COLO829 (cell line): ENCODE data around the gene POLRMT.
"Not testable (repeated sequence)": the region's sequence is repeated elsewhere in the genome, so short reads cannot be mapped to it uniquely, and the experiment has no call there.

Experiments used
- DNase-seq: peaks from one replicate; pipeline ENCODE4 v3.0.0; 2012; ENCODE audit warnings: low spot score

The POLRMT gene

DNA sequence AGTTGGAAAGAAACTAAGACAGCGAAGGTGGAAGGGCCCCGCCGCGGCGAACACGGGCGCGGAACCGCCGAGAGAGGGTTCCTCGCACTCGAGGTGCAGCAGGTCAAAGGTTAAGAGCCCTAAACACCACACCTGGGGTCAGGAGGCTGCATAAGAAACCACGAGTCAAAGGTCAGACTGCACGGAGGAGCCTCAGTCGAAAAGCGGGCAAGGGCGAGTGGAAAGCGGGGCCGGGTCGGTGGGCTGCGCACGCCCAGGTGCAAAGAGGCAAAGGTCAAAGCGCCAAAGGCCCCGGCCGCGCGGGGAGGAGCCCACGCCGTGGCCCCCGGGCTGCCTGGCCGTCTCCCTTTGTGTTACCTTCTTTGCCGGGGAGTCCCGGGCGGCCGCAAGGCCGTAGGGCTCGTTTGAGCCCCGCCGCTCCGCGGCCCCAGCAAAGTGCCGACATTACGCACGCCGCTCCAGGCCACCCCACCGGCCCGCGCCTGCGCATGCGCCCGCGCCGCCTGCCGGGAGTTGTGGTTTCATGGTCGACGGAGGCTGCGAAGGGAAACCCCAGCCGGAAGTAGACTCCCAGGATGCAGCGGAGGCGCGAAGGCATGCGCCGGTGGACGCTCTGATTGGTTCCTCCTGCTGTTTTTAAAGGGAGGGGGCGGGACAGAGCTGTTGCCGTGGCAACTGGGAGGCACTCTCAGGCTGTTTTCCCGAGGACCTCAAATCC, at the start of gene POLRMT:
TSS of gene POLRMT (minus strand) at position 470 of the 718 bp plus-strand sequence. CDS start at position 445, 25 bp downstream.
- peak; percentile 100 for DNase-seq

DNA sequence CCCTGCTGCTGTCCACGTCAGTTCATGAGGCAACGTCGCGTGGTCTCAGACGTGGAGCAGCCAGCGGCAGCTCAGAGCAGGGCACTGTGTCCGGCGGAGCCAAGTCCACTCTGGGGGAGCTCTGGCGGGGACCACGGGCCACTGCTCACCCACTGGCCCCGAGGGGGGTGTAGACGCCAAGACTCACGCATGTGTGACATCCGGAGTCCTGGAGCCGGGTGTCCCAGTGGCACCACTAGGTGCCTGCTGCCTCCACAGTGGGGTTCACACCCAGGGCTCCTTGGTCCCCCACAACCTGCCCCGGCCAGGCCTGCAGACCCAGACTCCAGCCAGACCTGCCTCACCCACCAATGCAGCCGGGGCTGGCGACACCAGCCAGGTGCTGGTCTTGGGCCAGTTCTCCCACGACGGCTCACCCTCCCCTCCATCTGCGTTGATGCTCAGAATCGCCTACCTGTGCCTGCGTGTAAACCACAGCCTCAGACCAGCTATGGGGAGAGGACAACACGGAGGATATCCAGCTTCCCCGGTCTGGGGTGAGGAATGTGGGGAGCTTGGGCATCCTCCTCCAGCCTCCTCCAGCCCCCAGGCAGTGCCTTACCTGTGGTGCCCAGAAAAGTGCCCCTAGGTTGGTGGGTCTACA, 49.5 kb upstream of the POLRMT start:
- no peak for DNase-seq

DNA sequence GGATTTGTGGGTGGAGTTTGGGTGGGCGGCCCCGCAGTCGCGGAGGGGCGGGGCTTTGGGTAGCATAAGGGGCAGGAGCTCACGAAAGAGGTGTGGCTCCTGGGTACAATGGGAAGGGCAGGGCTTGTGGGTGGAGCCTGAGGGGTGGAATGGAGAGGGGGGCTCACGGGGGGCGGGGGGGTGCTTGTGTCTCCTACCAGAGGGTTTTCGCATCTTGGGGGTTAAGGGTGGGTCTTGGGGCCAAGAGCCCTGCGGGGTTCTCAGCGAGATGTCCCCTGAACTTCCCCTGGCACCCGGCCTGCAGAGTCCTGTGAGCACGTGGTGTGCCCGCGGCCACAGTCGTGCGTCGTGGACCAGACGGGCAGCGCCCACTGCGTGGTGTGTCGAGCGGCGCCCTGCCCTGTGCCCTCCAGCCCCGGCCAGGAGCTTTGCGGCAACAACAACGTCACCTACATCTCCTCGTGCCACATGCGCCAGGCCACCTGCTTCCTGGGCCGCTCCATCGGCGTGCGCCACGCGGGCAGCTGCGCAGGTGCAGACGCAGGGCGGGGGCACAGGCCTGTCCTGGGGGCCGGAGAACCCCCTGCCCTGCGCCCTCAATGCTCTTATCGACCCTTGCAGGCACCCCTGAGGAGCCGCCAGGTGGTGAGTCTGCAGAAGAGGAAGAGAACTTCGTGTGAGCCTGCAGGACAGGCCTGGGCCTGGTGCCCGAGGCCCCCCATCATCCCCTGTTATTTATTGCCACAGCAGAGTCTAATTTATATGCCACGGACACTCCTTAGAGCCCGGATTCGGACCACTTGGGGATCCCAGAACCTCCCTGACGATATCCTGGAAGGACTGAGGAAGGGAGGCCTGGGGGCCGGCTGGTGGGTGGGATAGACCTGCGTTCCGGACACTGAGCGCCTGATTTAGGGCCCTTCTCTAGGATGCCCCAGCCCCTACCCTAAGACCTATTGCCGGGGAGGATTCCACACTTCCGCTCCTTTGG, 48.0 kb upstream of the POLRMT start:
- peak; percentile 96 for DNase-seq

DNA sequence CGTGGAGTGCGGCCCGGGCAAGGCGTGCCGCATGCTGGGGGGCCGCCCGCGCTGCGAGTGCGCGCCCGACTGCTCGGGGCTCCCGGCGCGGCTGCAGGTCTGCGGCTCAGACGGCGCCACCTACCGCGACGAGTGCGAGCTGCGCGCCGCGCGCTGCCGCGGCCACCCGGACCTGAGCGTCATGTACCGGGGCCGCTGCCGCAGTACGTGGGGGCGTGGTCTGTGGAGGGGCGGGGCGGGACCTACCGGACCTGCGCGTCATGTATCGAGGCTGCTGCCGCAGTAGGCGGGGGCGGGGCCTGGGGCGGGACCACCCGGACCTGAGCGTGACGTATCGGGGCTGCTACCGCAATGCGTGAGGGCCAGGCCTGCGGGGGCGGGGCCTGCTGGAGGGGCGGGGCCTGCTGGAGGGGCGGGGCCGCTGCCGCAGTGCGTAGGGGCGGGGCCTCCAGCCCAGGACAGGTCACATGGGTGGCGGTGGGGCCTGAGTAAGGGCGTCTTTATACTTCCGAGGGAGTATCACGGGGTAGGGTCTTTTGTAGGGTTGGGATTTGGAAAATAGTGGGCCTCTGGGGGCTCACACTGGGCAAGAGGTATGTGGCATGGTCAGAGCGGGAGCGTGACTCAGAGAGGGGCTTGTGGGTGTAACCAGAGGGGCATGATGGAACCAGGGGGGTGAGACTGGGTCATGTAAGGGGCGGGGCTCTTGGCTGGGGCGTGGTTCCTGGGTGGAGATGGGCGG, 47.1 kb upstream of the POLRMT start:
- peak; percentile 98 for DNase-seq

DNA sequence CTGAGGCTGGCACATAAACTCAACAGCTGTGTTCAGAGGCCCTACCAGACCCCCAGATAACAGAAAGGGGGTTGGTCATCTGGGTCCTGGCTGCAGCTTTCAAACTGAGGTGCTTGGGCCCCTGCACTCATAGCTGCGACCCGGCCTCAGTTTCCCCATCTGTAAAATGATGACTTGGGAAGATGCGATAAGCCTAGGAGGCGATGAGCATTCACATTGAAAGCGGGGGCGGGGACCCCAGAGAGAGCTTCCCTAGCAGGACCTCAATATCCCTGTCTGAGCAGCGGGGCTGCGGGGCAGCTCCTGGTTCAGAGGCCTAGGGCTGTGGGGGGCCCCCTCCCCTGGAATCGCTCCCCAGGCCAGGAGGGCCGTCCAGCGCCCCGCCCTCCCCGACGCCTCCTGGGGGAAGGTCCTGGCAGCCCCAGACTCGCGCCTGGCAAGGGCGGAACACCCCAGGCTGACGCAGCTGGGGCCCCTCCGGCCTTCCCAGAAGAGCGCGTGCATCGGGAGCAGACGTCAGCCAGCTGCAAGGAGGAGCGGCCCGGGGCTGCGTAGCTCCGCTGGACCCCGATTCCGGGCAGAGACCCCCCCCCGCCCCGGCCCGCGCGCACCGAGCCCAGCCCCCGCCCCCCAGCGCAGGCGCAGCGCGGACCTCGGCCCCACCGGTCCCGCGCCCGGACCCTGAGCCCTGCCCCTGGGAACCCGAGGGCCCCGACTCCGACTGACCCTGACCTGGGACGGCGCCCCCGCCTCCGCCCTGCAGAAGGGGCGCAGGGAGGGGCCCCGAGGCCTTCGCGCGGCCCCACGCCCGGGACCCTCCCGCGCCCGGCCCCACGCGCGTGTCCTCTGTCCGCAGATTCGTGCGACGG, 46.3 kb upstream of the POLRMT start:
- DNase-seq = no peak

DNA sequence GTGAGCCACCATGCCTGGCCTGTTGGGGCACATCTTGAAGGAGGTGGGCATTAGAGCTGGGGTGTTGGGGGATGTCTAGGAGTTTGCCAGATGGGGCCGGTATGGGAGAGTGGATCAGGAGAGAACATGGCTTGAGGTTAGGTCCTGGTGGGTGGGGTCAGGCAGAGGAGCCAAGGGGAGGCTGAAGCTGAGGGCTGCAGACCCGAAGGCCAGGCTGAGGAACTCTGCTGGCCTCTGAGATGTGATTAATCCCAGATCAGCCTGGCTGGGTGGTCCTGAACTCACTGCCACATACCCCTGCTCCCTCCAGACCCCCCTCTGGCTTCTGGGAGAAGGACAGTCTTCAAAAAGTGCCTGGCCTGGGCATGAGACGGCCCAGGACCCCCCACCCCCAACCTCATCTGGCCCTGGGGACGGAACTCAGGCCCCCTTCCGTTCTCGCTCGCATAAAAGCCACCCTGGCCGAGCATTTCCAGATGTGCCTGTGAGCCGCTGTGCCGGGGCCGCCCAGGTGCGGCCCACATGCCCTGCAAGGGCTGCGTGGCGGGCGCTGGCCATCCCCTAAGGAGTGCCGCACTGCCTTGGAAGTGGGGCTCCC, 45.6 kb upstream of the POLRMT start:
- DNase-seq = no peak

DNA sequence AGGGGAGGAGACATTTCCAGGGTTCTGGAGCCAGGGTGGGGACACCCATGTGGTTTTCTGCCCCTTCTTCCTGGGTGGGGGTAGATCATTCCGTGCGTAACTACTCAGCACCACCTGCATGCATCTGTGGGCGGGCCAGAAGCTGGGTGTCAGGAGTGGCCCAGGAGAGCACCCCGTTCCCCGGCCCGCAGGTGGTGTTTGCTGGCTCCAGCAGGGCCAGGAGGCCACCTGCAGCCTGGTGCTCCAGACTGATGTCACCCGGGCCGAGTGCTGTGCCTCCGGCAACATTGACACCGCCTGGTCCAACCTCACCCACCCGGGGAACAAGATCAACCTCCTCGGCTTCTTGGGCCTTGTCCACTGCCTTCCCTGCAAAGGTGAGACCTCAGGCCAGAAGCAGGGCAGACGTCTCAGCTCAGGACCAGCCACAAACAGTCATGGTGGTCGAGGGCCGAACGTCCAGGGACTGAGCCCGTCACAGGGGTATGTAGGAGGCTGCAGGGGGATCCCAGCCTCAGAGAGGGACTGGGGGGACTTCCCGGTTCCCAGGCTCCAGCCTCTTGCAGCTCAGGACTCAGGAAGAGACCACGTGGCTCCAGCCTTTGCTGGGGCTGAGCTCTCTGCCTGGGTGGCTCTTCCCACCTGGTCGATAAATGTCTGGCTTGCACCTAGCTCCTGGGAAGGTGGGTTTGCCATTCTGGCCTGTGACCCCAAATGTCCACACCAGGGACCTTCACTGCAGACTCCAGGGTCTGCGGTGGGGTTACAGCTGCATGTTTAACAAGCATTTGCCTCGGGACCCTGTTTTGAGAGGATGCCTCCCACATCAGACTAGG, 44.5 kb upstream of the POLRMT start:
- DNase-seq = no peak

DNA sequence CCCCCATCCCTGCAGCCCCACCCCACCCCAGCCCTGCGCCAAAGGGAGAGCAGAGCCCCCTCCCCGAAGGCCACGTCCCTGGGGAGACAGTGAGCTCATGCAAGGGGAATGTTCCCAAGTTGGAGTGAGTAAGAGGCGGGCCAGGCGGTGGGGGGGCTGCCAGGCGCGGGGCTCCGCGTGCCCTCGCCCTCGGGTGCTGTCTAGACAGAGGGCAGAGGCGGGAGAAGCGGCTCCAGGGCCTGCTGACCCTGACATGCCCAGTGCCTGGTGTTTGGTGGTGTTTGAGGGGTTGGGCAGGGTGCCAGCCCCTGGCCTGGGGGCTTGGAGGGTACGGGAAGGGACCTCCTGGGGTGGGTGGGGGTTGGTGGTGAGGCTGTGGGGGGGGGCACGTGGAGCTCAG, 43.9 kb upstream of the POLRMT start:
- DNase-seq = peak; percentile 54

DNA sequence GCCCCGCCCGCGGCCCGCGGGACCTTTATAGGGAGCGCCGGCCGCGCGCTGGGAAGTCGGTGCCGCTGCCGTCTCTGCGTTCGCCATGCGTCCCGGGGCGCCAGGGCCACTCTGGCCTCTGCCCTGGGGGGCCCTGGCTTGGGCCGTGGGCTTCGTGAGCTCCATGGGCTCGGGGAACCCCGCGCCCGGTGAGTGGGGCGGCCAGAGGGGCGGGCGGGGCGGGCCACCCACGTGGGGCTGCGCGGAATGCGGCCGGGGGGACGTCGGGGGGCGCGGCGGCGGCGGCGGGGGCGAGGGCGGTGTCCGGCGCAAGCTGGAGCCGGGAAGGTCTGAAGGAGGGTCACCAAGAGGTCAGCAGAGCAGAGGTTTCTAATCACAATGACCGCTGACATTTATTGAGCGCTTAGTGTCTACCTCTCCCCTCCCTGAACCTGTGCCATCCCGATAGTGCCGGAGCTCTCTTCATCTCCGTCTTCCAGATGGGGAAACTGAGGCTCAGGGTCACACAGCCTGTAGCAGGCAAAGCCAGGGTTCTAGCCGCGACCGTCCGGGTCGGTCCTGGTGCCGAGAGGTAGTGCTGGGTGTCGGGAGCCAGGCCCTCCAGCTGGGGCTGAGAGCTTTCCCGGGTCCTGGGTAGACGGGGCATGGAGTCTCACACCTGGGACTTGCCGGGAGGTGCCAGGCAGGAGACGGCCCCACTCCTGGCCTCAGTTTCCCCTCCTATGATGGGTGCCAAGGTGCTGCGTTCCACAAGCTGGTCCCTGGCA, 43.2 kb upstream of the POLRMT start, which contains the start of gene FSTL3:
TSS of gene FSTL3 (plus strand) at position 54 of the 767 bp plus-strand sequence. CDS start at position 86, 32 bp downstream.
- DNase-seq = no peak

DNA sequence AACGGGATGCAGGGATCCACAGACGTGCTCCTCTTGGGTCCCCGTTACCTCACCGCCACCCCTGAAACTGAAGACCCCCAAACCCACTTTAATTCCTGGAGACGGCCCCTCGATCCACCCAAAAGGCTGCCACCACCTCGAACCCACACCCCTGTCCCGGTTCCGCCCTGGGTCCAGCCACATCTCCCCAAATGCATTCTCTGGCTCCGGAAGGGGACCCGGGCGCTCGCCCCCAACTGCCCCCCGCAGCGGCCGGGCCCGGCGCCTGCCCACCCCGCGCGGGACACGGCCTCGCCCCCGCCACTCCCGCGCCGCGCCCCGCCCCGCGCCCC, 42.6 kb upstream of the POLRMT start:
- no peak for DNase-seq

DNA sequence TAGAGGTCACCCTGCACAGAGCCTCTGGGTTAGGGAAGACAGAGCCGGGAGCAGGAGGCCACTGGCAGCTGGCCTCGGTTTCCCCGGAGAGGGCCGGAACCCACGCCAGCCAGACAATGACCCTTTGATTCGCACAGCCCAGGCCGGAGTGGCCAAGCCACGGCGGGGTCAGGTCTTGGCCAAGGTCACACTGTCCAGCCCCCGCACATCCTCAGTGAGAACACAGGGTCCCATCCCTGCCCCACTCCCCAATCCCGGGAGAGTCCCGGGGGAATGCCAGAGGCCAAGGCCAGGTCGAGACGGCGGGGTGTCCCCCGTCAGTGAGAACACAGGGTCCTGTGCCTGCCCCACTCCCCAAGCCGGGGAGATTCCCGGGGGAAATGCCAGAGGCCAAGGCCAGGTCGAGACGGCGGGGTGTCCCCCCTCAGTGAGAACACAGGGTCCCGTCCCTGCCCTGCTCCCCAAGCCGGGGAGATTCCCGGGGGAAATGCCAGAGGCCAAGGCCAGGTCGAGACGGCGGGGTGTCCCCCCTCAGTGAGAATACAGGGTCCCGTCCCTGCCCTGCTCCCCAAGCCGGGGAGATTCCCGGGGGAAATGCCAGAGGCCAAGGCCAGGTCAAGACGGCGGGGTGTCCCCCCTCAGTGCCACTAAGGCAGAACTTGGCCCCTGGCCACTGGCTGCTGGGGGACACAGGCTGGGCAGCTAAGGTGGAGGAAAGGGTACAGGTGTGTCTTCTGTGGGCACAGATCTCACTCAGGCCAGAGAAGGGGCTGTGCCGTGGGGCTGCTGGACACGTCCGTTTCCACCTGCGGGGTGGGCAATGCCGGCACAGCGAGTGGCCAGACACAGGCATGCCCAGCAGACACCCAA, 41.2 kb upstream of the POLRMT start:
- DNase-seq = no peak

DNA sequence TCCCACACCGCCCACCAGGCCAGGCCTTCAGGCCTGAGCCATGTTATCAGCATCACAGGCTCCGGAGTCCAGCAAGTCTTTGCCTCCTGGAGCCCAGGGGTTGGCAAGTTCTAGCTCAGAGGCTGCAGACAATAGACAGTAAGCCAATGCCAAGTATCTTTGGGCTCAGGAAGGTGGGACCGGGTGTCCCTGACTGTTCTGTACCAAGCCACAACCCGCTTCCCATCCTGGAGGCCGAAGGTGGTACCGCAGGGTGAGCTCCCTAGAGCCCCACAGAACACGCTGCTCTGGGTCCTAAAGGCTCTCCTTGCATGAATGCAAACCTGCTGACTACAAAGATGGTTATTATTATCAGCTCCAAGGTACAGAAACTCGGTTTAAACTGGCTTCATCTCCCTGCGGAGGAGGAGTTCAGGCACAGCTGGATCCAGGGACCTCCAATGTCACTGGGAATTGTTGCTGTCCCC, 37.3 kb upstream of the POLRMT start:
- DNase-seq = no peak

DNA sequence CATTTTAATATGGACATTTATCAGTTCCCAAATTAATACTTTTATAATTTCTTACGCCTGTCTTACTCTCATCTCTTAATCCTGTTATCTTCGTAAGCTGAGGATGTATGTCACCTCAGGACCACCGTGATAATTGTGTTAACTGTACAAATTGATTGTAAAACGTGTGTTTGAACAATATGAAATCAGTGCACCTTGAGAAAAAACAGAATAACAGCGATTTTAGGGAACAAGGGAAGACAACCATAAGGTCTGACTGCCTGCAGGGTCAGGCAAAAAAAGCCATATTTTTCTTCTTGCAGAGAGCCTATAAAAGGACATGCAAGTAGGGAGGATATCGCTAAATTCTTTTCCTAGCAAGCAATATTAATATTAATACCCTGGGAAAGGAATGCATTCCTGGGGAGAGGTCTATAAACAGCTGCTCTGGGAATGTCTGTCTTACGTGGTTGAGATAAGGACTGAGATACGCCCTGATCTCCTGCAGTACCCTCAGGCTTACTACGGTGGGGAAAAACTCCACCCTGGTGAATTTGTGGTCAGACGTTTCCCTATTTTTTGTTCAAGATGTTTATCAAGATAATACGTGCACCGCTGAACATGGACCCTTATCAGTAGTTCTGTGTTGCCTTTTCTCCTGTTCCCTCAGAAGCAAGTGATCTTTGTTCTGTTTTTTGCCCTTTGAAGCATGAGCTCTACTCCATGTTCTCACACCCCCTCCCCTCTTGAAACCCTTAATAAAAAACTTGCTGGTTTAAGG, 35.5 kb upstream of the POLRMT start:
- DNase-seq = not testable (repeated sequence)

DNA sequence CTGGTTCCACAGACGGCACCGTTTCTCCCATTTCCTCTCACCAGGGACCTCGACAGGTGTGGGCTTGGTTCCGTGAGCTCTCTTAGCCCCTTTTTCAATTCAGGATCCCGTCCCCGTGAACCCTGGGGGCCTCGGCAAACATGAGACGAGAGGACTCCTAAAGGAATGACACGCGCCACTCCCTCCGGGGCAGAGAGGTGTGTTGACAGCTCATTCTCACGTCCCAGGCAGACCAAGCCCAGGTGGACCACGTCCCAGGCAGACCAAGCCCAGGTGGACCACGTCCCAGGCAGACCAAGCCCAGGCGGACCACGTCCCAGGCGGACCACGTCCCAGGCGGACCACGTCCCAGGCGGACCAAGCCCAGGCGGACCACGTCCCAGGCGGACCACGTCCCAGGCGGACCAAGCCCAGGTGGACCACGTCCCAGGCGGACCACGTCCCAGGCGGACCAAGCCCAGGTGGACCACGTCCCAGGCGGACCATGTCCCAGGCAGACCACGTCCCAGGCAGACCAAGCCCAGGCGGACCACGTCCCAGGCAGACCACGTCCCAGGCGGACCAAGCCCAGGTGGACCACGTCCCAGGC, 33.7 kb upstream of the POLRMT start:
- DNase-seq = not testable (repeated sequence)

DNA sequence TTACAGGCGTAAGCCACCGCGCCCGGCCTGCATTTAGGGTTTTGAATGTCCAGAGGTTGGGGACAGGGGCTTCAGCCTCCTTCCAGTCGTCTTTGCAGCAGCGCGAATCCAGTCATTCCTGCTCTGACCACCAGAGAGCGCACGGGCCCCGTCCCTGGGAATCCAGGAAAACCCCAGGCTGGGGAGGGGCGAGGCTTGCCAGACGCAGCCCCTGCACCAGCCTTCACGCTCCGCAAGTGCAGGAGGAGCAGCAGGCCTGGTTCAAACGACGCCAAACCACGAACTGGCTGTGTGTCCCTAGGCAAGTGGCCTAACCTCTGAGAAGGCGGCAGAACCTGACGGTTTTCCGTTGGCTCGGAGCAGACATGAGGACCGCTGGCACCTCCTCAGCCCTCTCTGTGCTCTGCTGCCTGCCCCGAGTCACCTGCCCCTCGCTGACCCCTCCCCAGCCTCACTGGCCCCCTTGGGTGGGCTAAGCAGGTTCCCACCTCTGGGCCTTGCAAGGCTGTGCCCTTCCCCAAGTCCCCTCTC, 31.6 kb upstream of the POLRMT start:
- DNase-seq = peak; percentile 80

DNA sequence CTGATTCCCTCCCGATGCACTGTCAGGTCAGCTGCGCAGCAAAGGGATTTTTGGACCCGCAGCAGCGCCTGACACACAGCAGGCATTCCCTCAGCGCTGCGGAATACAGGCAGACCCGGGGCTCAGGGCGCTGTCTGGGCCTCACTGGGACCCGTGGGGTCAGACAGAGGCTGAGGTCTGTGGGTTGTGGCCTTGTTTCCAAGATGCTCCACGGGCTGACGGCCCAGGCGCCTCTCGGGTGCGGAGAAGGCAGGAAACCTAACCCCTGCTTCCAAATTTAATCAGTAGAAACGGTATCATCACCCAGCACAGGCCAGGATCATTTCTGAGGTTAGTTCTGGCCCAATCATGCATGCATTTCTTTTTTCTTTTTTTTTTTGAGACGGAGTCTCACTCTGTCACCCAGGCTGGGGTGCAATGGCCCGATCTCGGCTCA, 30.4 kb upstream of the POLRMT start:
- DNase-seq = no peak
